ENCODE data around the gene DLK1.

DNA sequence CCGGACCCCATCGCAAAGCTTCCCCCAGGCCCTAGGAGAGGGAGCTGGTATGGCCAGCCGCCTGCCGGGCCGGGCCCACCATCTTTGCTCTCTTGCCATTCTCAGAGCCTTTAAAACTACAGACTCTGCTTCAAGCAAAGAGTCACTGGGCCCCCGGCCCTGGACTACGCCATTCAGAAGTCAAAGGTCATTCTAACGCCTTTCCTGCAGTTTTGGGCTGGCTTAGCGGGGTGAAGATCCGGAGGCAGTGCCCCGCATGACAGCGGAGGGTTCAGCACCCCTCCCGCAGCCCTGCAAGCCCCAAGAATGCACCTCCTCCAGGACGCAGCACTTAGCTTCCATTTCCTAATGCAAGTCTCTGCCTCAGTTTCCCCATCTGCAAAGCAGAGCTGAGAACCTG lies 61.0 kb downstream of the DLK1 start:
- TF ChIP-seq POLR2AphosphoS5 (IDR thresholded peaks at IDR 0.05; ENCODE audit: borderline replicate concordance, low read depth, low read length) (no peak), EZH2 (IDR thresholded peaks at IDR 0.05) (no peak)

Data from SK-N-MC (cell line).